NCI-H2081 (cell line): ENCODE measurements around the gene WNT6.
A peak's percentile ranks its signal among the peaks of the same experiment; 100 is the strongest.

Source experiments
- DNase-seq, 2 experiments: peaks; one replicate each; lab custom pipeline; 2025; lab: John Stamatoyannopoulos, UW

The WNT6 gene

GRCh38 chr2:218857371-218858137 lies 2.1 kb upstream of the WNT6 start:
- peak; percentile 10 to 12 for DNase-seq

GRCh38 chr2:218858138-218858445 lies 1.5 kb upstream of the WNT6 start:
- DNase-seq = no peak

GRCh38 chr2:218858671-218859555 lies 692 bp upstream of the WNT6 start:
- DNase-seq = no peak

GRCh38 chr2:218859988-218860831 lies 605 bp downstream of the WNT6 start:
- no peak for DNase-seq

GRCh38 chr2:218860950-218861381 lies 1.4 kb downstream of the WNT6 start:
- peak; percentile 48 to 72 for DNase-seq

- no peak for DNase-seq
Measured at GRCh38 chr2:218861645-218862318, 2.2 kb downstream of the WNT6 start.

- DNase-seq = no peak
Measured at GRCh38 chr2:218863021-218863520, 3.5 kb downstream of the WNT6 start.

GRCh38 chr2:218865396-218865795 lies 5.8 kb downstream of the WNT6 start:
- no peak for DNase-seq

- DNase-seq = no peak
Measured at GRCh38 chr2:218865999-218866398, 6.4 kb downstream of the WNT6 start.

GRCh38 chr2:218867900-218868299 lies 8.3 kb downstream of the WNT6 start:
- DNase-seq = no peak

- DNase-seq = no peak
Measured at GRCh38 chr2:218869064-218869463, 9.5 kb downstream of the WNT6 start.

GRCh38 chr2:218870984-218871344 lies 11.4 kb downstream of the WNT6 start:
- peak in 1 of 2 experiments; percentile 12 for DNase-seq

- DNase-seq = no peak
Measured at GRCh38 chr2:218871345-218872302, 12.0 kb downstream of the WNT6 start.

- no peak for DNase-seq
Measured at GRCh38 chr2:218872645-218873358, 13.2 kb downstream of the WNT6 start.

GRCh38 chr2:218873359-218874194 lies 14.0 kb downstream of the WNT6 start:
- DNase-seq = no peak

GRCh38 chr2:218875692-218876246 lies 16.2 kb downstream of the WNT6 start:
- no peak for DNase-seq

- DNase-seq = peak; percentile 65 to 75
Measured at GRCh38 chr2:218876562-218877219, 17.1 kb downstream of the WNT6 start.

GRCh38 chr2:218877331-218877730 lies 17.7 kb downstream of the WNT6 start:
- DNase-seq = no peak
